HEK293 (cell line): Measurements from ENCODE around the gene PALM.

Source experiments
- CTCF ChIA-PET: fragments of 350-600 bp; formaldehyde crosslinking; extraction: SDS; loops from one replicate; lab custom pipeline; 2021; ENCODE audit warnings: antibody characterized with exemption; lab: Yijun Ruan, JAX
- POLR2A ChIA-PET: fragments of 300-600 bp; formaldehyde crosslinking; extraction: SDS; loops from one replicate; lab custom pipeline; 2020; ENCODE audit warnings: antibody characterized with exemption, inconsistent platforms; lab: Yijun Ruan, JAX
- H3K27ac ChIP-seq: fragments of 200-500 bp; sonication (Bioruptor generic); 2 replicates; pipeline ENCODE4 v1.5.1; 2014; ENCODE audit warnings: low read depth, low read length, control low read depth, inconsistent platforms; ENCODE audit errors: extremely low read depth
- H3K36me3 ChIP-seq, 2 experiments: fragments of 200-500 bp in 1 of 2; sonication (Bioruptor generic) in 1 of 2; 1 replicate in 1 of 2; 2 replicates in 1 of 2; pipeline ENCODE4 v1.5.1; 2014 to 2017; ENCODE audit warnings: inconsistent platforms in 2 of 2, low read length in 2 of 2; ENCODE audit not compliant: control insufficient read depth in 2 of 2, insufficient read depth in 1 of 2
- H3K4me1 ChIP-seq: fragments of 200-500 bp; sonication (Bioruptor generic); 2 replicates; pipeline ENCODE4 v1.5.1; 2014; ENCODE audit warnings: mild to moderate bottlenecking, low read length, inconsistent platforms; ENCODE audit not compliant: control insufficient read depth, insufficient read depth
- H3K4me3 ChIP-seq: 2 replicates; pipeline ENCODE4 v1.5.1; 2011; ENCODE audit warnings: low read depth, mild to moderate bottlenecking, control low read depth, low read length, moderate library complexity
- H3K9me3 ChIP-seq: fragments of 200-500 bp; sonication (Bioruptor generic); 2 replicates; pipeline ENCODE4 v1.5.1; 2014; ENCODE audit warnings: low read depth, low read length, inconsistent platforms; ENCODE audit not compliant: control insufficient read depth, insufficient read depth
- CTCF ChIP-seq: fragments of 450-650 bp; formaldehyde crosslinking; IDR thresholded peaks from 2 replicates; pipeline ENCODE4 v1.5.1; 2016; ENCODE audit warnings: missing biosample characterization, missing genetic modification characterization
- EGR2 ChIP-seq: fragments of 450-650 bp; formaldehyde crosslinking; IDR thresholded peaks from 2 replicates; pipeline ENCODE4 v1.5.1; 2016; ENCODE audit warnings: low read depth, missing biosample characterization, missing genetic modification characterization
- GFI1B ChIP-seq: fragments of 450-650 bp; formaldehyde crosslinking; IDR thresholded peaks from 2 replicates; pipeline ENCODE4 v1.5.1; 2016; ENCODE audit warnings: missing biosample characterization, missing genetic modification characterization
- IKZF3 ChIP-seq: fragments of 450-650 bp; IDR thresholded peaks from 2 replicates; pipeline ENCODE4 v1.5.0; 2018; ENCODE audit warnings: missing biosample characterization, mild to moderate bottlenecking, missing genetic modification characterization, moderate library complexity
- PATZ1 ChIP-seq: fragments of 450-650 bp; formaldehyde crosslinking; IDR thresholded peaks from 2 replicates; pipeline ENCODE4 v1.5.1; 2016; ENCODE audit warnings: missing biosample characterization, missing genetic modification characterization
- ZFHX2 ChIP-seq: fragments of 450-650 bp; formaldehyde crosslinking; conservative IDR thresholded peaks from 2 replicates; pipeline ENCODE4 v1.5.1; 2016; ENCODE audit warnings: missing biosample characterization, missing genetic modification characterization
- ZNF223 ChIP-seq: fragments of 450-650 bp; formaldehyde crosslinking; IDR thresholded peaks from 2 replicates; pipeline ENCODE4 v1.5.1; 2016; ENCODE audit warnings: missing biosample characterization, missing genetic modification characterization
- ZNF341 ChIP-seq: fragments of 450-650 bp; formaldehyde crosslinking; IDR thresholded peaks from 2 replicates; pipeline ENCODE4; 2016; ENCODE audit warnings: low read depth, missing biosample characterization, missing genetic modification characterization
- ZNF354C ChIP-seq: fragments of 450-650 bp; formaldehyde crosslinking; IDR thresholded peaks from 2 replicates; pipeline ENCODE4 v1.5.1; 2016; ENCODE audit warnings: missing biosample characterization, missing genetic modification characterization, low read depth, borderline replicate concordance
- ZNF366 ChIP-seq: fragments of 450-650 bp; formaldehyde crosslinking; conservative IDR thresholded peaks from 2 replicates; pipeline ENCODE4 v1.5.1; 2016; ENCODE audit warnings: missing biosample characterization, missing genetic modification characterization
- ZNF391 ChIP-seq: fragments of 450-650 bp; formaldehyde crosslinking; IDR thresholded peaks from 2 replicates; pipeline ENCODE4 v1.5.1; 2016; ENCODE audit warnings: low read depth, missing biosample characterization, missing genetic modification characterization, borderline replicate concordance
- ZNF561 ChIP-seq: fragments of 450-650 bp; IDR thresholded peaks from 2 replicates; pipeline ENCODE4 v1.5.1; 2018; ENCODE audit warnings: missing biosample characterization, missing genetic modification characterization, borderline replicate concordance
- ZNF623 ChIP-seq: fragments of 450-650 bp; formaldehyde crosslinking; IDR thresholded peaks from 2 replicates; pipeline ENCODE4 v1.5.1; 2016; ENCODE audit warnings: missing biosample characterization, missing genetic modification characterization
- ZNF654 ChIP-seq: fragments of 450-650 bp; formaldehyde crosslinking; IDR thresholded peaks from 2 replicates; pipeline ENCODE4 v1.5.1; 2016; ENCODE audit warnings: low read depth, missing biosample characterization, missing genetic modification characterization
- ZNF777 ChIP-seq: fragments of 450-650 bp; formaldehyde crosslinking; IDR thresholded peaks from 2 replicates; pipeline ENCODE4 v1.5.1; 2017; ENCODE audit warnings: missing biosample characterization, missing genetic modification characterization, borderline replicate concordance

The PALM gene

GRCh38 chr19:737591-738093, 28.9 kb downstream of the PALM start:
- CTCF ChIA-PET, result interaction anchor here (0.7 to 1.1 kb wide), 6 partner anchors 10 to 123 kb away, joined by 3 to 5 read pairs (median 3); partner anchors contain the start of gene RNF126

GRCh38 chr19:738509-739128, 29.9 kb downstream of the PALM start:
- no peaks in the 10 kb centered on the region for H3K9me3 ChIP-seq
- CTCF ChIA-PET, result interaction anchor here (0.7 to 1.1 kb wide), 4 partner anchors 14 to 218 kb away, joined by 3 to 5 read pairs (median 3); no protein-coding TSS in a partner anchor
- no peak overlapping the region for H3K27ac ChIP-seq
- no peak for TF ChIP-seq ZNF366 (tag by site-specific recombination)
- TF ChIP-seq GFI1B, result no peak
- no peak for TF ChIP-seq IKZF3 (tag by site-specific recombination)
- peak; percentile 53 for TF ChIP-seq ZNF341 (tag by site-specific recombination)
- TF ChIP-seq ZNF777 (tag by site-specific recombination), result no peak
- peak; percentile 90 for TF ChIP-seq ZNF623 (tag by site-specific recombination)
- no peak for TF ChIP-seq ZNF391 (tag by site-specific recombination)
- H3K36me3 ChIP-seq, result peaks cover 0 to 15% of the 10 kb centered on the region in 2 experiments; a peak in 2 of 3 replicates
- no peak overlapping the region for H3K4me3 ChIP-seq
- H3K4me1 ChIP-seq, result no peaks in the 10 kb centered on the region
- POLR2A ChIA-PET, result no interaction called here

More at GRCh38 chr19:737591-738093, 28.9 kb downstream of the PALM start:
- POLR2A ChIA-PET, result interaction anchor here (0.9 kb wide), 1 partner anchor 61 kb away, joined by 5 read pairs; the partner anchor contains the start of gene FSTL3
- TF ChIP-seq IKZF3 (tag by site-specific recombination) (no peak), ZNF354C (tag by site-specific recombination) (no peak), ZFHX2 (peak; percentile 43; the same call in 1 of the 2 replicates), ZNF341 (tag by site-specific recombination) (peak; percentile 96), ZNF654 (tag by site-specific recombination) (no peak), ZNF223 (0 out of 2 replicates have a peak, but pooled peaks have one; percentile 18), CTCF (tag by site-specific recombination) (peak; percentile 38; the same call in 1 of the 2 replicates), ZNF623 (tag by site-specific recombination) (peak; percentile 100), PATZ1 (peak; percentile 46; the same call in 1 of the 2 replicates), ZNF561 (tag by site-specific recombination) (no peak), EGR2 (peak; percentile 44; the same call in 1 of the 2 replicates)
- Histone ChIP-seq H3K4me1 (no peaks in the 10 kb centered on the region), H3K27ac (no peak overlapping the region), H3K4me3 (no peak overlapping the region), H3K9me3 (no peaks in the 10 kb centered on the region), H3K36me3 (peaks cover 0 to 19% of the 10 kb centered on the region in 2 experiments; a peak in 2 of 3 replicates)
